ENCODE data around the gene PLK5.
"Not testable (repeated sequence)": the region's sequence is repeated elsewhere in the genome, so short reads cannot be mapped to it uniquely, and the experiment has no call there.

Gene PLK5

GRCh38 chr19:1514295-1514661, 9.6 kb upstream of the PLK5 start:
- H3K9me3 ChIP-seq = no peaks in the 10 kb centered on the region
- peaks cover 92% of the 10 kb centered on the region for H3K27me3 ChIP-seq
- no peak overlapping the region for H3K27ac ChIP-seq
- no peak overlapping the region for H3K4me3 ChIP-seq (ENCODE audit: low read depth in 1 of 2, low read length in 1 of 2)
- H3K4me1 ChIP-seq (ENCODE audit: control insufficient read depth in 1 of 2, insufficient read depth in 1 of 2, low read depth in 1 of 2, low read length in 1 of 2) = peaks cover 2 to 7% of the 10 kb centered on the region in 2 experiments
- H3K36me3 ChIP-seq = no peaks in the 10 kb centered on the region
- TF ChIP-seq, protein P1, sequence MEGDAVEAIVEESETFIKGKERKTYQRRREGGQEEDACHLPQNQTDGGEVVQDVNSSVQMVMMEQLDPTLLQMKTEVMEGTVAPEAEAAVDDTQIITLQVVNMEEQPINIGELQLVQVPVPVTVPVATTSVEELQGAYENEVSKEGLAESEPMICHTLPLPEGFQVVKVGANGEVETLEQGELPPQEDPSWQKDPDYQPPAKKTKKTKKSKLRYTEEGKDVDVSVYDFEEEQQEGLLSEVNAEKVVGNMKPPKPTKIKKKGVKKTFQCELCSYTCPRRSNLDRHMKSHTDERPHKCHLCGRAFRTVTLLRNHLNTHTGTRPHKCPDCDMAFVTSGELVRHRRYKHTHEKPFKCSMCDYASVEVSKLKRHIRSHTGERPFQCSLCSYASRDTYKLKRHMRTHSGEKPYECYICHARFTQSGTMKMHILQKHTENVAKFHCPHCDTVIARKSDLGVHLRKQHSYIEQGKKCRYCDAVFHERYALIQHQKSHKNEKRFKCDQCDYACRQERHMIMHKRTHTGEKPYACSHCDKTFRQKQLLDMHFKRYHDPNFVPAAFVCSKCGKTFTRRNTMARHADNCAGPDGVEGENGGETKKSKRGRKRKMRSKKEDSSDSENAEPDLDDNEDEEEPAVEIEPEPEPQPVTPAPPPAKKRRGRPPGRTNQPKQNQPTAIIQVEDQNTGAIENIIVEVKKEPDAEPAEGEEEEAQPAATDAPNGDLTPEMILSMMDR (IDR thresholded peaks at IDR 0.05) = no peak

GRCh38 chr19:1514986-1515721, 8.7 kb upstream of the PLK5 start:
- Histone ChIP-seq H3K9me3 (no peaks in the 10 kb centered on the region), H3K4me1 (ENCODE audit: control insufficient read depth in 1 of 2, insufficient read depth in 1 of 2, low read depth in 1 of 2, low read length in 1 of 2) (peaks cover 2 to 7% of the 10 kb centered on the region in 2 experiments), H3K4me3 (ENCODE audit: low read depth in 1 of 2, low read length in 1 of 2) (no peak overlapping the region), H3K27me3 (peaks cover 90% of the 10 kb centered on the region), H3K36me3 (no peaks in the 10 kb centered on the region), H3K27ac (no peak overlapping the region)
- TF ChIP-seq, protein P1 (IDR thresholded peaks at IDR 0.05) = no peak

DNA sequence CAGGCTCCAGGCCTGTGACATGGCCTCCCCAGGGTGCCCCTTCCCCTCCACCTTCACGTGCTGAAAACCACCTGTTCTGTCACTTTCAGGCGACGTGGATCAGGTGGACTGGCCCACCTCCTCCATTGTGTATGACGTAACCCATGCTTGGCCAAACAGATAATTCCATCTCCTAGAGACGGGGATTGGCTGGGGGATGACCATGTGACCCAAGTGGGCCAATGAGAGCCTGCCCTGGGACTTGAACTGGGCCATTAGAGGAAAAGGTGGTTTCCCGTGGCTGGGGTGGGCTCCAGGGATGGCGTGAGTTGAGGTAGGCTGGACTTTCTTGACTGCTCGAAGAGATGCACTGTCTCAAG, 7.5 kb upstream of the PLK5 start:
- no peak overlapping the region for H3K4me3 ChIP-seq (ENCODE audit: low read depth in 1 of 2, low read length in 1 of 2)
- peaks cover 87% of the 10 kb centered on the region for H3K27me3 ChIP-seq
- no peak overlapping the region for H3K27ac ChIP-seq
- H3K36me3 ChIP-seq = no peaks in the 10 kb centered on the region
- H3K9me3 ChIP-seq = no peaks in the 10 kb centered on the region
- peaks cover 2 to 7% of the 10 kb centered on the region in 2 experiments for H3K4me1 ChIP-seq (ENCODE audit: control insufficient read depth in 1 of 2, insufficient read depth in 1 of 2, low read depth in 1 of 2, low read length in 1 of 2)
- TF ChIP-seq, protein P1 (IDR thresholded peaks at IDR 0.05) = no peak

DNA sequence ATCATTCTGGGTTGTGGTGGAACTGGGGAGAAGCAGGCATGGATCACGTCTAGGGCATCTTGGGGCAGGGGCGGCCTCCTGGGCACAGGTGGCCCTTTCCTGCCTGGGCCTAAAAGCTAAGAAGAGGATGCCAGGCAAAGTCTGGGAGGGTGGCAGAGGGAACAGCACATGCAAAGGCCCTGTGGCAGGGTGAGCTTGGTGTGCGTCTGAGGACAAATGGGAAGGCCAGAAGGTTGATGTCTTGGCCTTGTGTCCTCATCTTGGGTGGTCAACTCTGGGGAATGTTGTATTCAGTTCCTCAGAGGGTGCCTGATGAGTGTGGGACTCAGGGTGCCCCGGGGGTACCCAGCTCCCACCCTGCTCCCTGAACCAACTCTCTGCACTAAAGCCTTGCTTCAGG, 5.4 kb upstream of the PLK5 start:
- H3K4me1 ChIP-seq (ENCODE audit: control insufficient read depth in 1 of 2, insufficient read depth in 1 of 2, low read depth in 1 of 2, low read length in 1 of 2) = peaks cover 0 to 3% of the 10 kb centered on the region in 2 experiments
- no peaks in the 10 kb centered on the region for H3K36me3 ChIP-seq
- H3K9me3 ChIP-seq = no peaks in the 10 kb centered on the region
- H3K27ac ChIP-seq = no peak overlapping the region
- TF ChIP-seq, protein P1 (IDR thresholded peaks at IDR 0.05) = no peak
- no peak overlapping the region for H3K4me3 ChIP-seq (ENCODE audit: low read depth in 1 of 2, low read length in 1 of 2)
- H3K27me3 ChIP-seq = peaks cover 87% of the 10 kb centered on the region

GRCh38 chr19:1519802-1520201, 4.1 kb upstream of the PLK5 start:
- H3K4me3 ChIP-seq (ENCODE audit: low read depth in 1 of 2, low read length in 1 of 2); H3K9me3 ChIP-seq; H3K4me1 ChIP-seq (ENCODE audit: control insufficient read depth in 1 of 2, insufficient read depth in 1 of 2, low read depth in 1 of 2, low read length in 1 of 2); H3K36me3 ChIP-seq; H3K27ac ChIP-seq: not testable (repeated sequence)
- peaks cover 87% of the 10 kb centered on the region for H3K27me3 ChIP-seq

- no peaks in the 10 kb centered on the region for H3K36me3 ChIP-seq
- TF ChIP-seq, protein P1 (IDR thresholded peaks at IDR 0.05) = no peak
- H3K4me1 ChIP-seq (ENCODE audit: control insufficient read depth in 1 of 2, insufficient read depth in 1 of 2, low read depth in 1 of 2, low read length in 1 of 2) = no peaks in the 10 kb centered on the region
- peaks cover 87% of the 10 kb centered on the region for H3K27me3 ChIP-seq
- H3K9me3 ChIP-seq = no peaks in the 10 kb centered on the region
- no peak overlapping the region for H3K4me3 ChIP-seq (ENCODE audit: low read depth in 1 of 2, low read length in 1 of 2)
- no peak overlapping the region for H3K27ac ChIP-seq
These were observed 3.6 kb upstream of the PLK5 start for GRCh38 chr19:1520203-1520780.

Measured in neutrophil (primary cell).